Spleen (tissue), 11 donors: ENCODE results near the gene MAPT. TPM values are rescaled to one million over a fixed set of nuclear protein-coding genes. Genes with fewer than 3 reads are reported as not detected.
A peak's percentile ranks its signal among the peaks of the same experiment; 100 is the strongest.

Experiments used
- DNase-seq: peaks from one replicate; pipeline ENCODE4 v3.0.0-alpha.2; 2020
- H3K27ac ChIP-seq, 8 donors: fragments of 200-600 bp; sonication (generic) in 7 of 8; 1 replicate in 4 of 8; 2 replicates in 4 of 8; pipeline versions ENCODE4 v1.5.0 to v1.8.0; 2016 to 2021; ENCODE audit warnings: inconsistent platforms in 4 of 8, mild to moderate bottlenecking in 4 of 8, moderate library complexity in 1 of 8
- H3K27me3 ChIP-seq, 7 donors: fragments of 200-600 bp; sonication (generic) in 6 of 7; replicated peaks in 1 of 7; 1 replicate in 4 of 7; 2 replicates in 3 of 7; pipeline versions ENCODE4 v1.5.0 to v1.8.0; 2016 to 2021; ENCODE audit warnings: inconsistent platforms in 3 of 7, mild to moderate bottlenecking in 1 of 7
- H3K36me3 ChIP-seq, 6 donors: fragments of 200-600 bp; sonication (generic) in 5 of 6; 1 replicate in 4 of 6; 2 replicates in 2 of 6; pipeline versions ENCODE4 v1.5.0 to v1.8.0; 2016 to 2021; ENCODE audit warnings: inconsistent platforms in 2 of 6
- H3K4me1 ChIP-seq, 6 donors: fragments of 200-600 bp; sonication (generic) in 5 of 6; 1 replicate in 3 of 6; 2 replicates in 3 of 6; pipeline versions ENCODE4 v1.5.0 to v1.8.0; 2016 to 2021; ENCODE audit warnings: inconsistent platforms in 3 of 6
- H3K4me3 ChIP-seq, 8 donors: fragments of 200-600 bp; sonication (generic) in 7 of 8; 1 replicate in 4 of 8; 2 replicates in 4 of 8; pipeline versions ENCODE4 v1.5.0 to v1.8.0; 2016 to 2021; ENCODE audit warnings: inconsistent platforms in 4 of 8, mild to moderate bottlenecking in 4 of 8, moderate library complexity in 2 of 8
- H3K9me3 ChIP-seq, 8 donors: fragments of 200-600 bp; sonication (generic) in 7 of 8; 1 replicate in 4 of 8; 2 replicates in 4 of 8; pipeline versions ENCODE4 v1.5.0 to v1.8.0; 2016 to 2021; ENCODE audit warnings: inconsistent platforms in 4 of 8
- CTCF ChIP-seq, 11 experiments: fragments of 200-600 bp in 7 of 11; fragments of 450-650 bp in 4 of 11; sonication (generic) in 4 of 11; IDR thresholded peaks in 8 of 11; conservative IDR thresholded peaks in 3 of 11; 1 replicate in 7 of 11; 2 replicates in 4 of 11; pipeline versions ENCODE4 v1.4.0 to v1.8.0; 2016 to 2021; ENCODE audit warnings: antibody characterized with exemption in 11 of 11, inconsistent platforms in 4 of 11, mild to moderate bottlenecking in 1 of 11
- POLR2A ChIP-seq, 3 donors: fragments of 450-650 bp; IDR thresholded peaks; one replicate each; pipeline ENCODE4 v1.5.1; 2017; ENCODE audit warnings: antibody characterized with exemption in 3 of 3, mild to moderate bottlenecking in 1 of 3
- POLR2AphosphoS5 ChIP-seq, 3 donors: sonication (generic); formaldehyde crosslinking; IDR thresholded peaks; one replicate each; pipeline ENCODE4 v1.5.1; 2017; ENCODE audit warnings: antibody characterized with exemption in 3 of 3
- WGBS, 5 donors: extraction: QIAGEN DNeasy Blood & Tissue Kit in 3 of 5; methylation state at CpG; one replicate each; pipeline versions ENCODE4 v1.1.5 to v1.1.7; 2013 to 2018; 5-methylcytosine and 5-hydroxymethylcytosine counted together
- intact Hi-C: fragments of 100-400 bp; cut with DNase I; formaldehyde crosslinking; loops from one replicate; pipeline ENCODE4 v1.15.0; 2023; ENCODE audit warnings: low total_unique reads
- polyA plus RNA-seq, 3 donors: library from polyadenylated mRNA; stranded (reverse); fragments of 200-250 nt; gene quantifications; one replicate each; pipeline ENCODE4 v1.2.1, GENCODE V29; 2013
- total RNA-seq, 7 donors: library from RNA; depleted of rRNA in 3 of 7; stranded (reverse); fragments of >200 nt in 3 of 7; fragmentation: NEBNext Ultra II Directional in 4 of 7; extraction: Animal tissue kit (Norgen Biotek cat#: 25700) in 4 of 7; gene quantifications; one replicate each; pipeline versions ENCODE4 v1.1.0 to v1.2.1, GENCODE V29; 2016 to 2021
- donor health status: healthy with polysubstance abuse.
- donor health status: DM: no; HTN: no; CAD: no; lungs with moderate emphysema.
- donor health status: DM: no; HTN: no; CAD: no.
- donor health status: Bipolar disorder and iron deficiency.
- donor health status: healthy.
- donor health status: DM: no; HTN: no; CAD: no.
- donor health status: DM: yes; HTN: yes; CAD: no.

MAPT gene
- total and polyA plus RNA-seq, 10 donors, result 0.15 to 1.6 (median 0.66) TPM

- Histone ChIP-seq H3K4me1 (peaks cover 0 to 20% (median 12%) of the 10 kb centered on the region in 6 donors), H3K9me3 (peaks cover 0 to 5% (median 0%) of the 10 kb centered on the region in 8 donors), H3K4me3 (no peak overlapping the region), H3K27me3 (peaks cover 0 to 5% (median 0%) of the 10 kb centered on the region in 7 donors), H3K27ac (no peak overlapping the region), H3K36me3 (no peaks in the 10 kb centered on the region)
- TF ChIP-seq POLR2A (IDR thresholded peaks at IDR 0.05) (no peak), CTCF (IDR thresholded peaks at IDR 0.05 in 8 of 11, conservative IDR thresholded peaks at IDR 0.05 in 3 of 11) (no peak), POLR2AphosphoS5 (IDR thresholded peaks at IDR 0.05) (no peak)
- WGBS, 5 donors, result 66 to 75% (median 72%) methylated on average over 8 of the region's 8 CpGs
- intact Hi-C loops, result no loop called here
- peak; percentile 51 for DNase-seq
These were observed 81.4 kb downstream of the MAPT start for GRCh38 chr17:45975640-45976295.

- Histone ChIP-seq H3K27ac (no peak overlapping the region), H3K4me1 (peaks cover 0 to 20% (median 12%) of the 10 kb centered on the region in 6 donors), H3K27me3 (no peaks in the 10 kb centered on the region), H3K4me3 (no peak overlapping the region), H3K9me3 (peaks cover 0 to 5% (median 0%) of the 10 kb centered on the region in 8 donors), H3K36me3 (no peaks in the 10 kb centered on the region)
- no peak for DNase-seq
- intact Hi-C loops, result no loop called here
- TF ChIP-seq POLR2A (IDR thresholded peaks at IDR 0.05), result no peak
- TF ChIP-seq CTCF (IDR thresholded peaks at IDR 0.05 in 8 of 11, conservative IDR thresholded peaks at IDR 0.05 in 3 of 11), result no peak
- TF ChIP-seq POLR2AphosphoS5 (IDR thresholded peaks at IDR 0.05), result no peak
- WGBS, 5 donors, result 95 to 100% (median 100%) methylated on average over 2 of the region's 2 CpGs
These were observed 82.0 kb downstream of the MAPT start for GRCh38 chr17:45976391-45976754.

GRCh38 chr17:45976755-45977505 lies 82.6 kb downstream of the MAPT start:
- intact Hi-C loops, result no loop called here
- TF ChIP-seq CTCF (IDR thresholded peaks at IDR 0.05 in 8 of 11, conservative IDR thresholded peaks at IDR 0.05 in 3 of 11), result no peak
- no peak for TF ChIP-seq POLR2A (IDR thresholded peaks at IDR 0.05)
- TF ChIP-seq POLR2AphosphoS5 (IDR thresholded peaks at IDR 0.05), result no peak
- DNase-seq, result peak; percentile 52
- Histone ChIP-seq H3K4me3 (no peak overlapping the region), H3K4me1 (peaks cover 0 to 20% (median 12%) of the 10 kb centered on the region in 6 donors), H3K9me3 (peaks cover 0 to 5% (median 0%) of the 10 kb centered on the region in 8 donors), H3K27ac (no peak overlapping the region), H3K36me3 (no peaks in the 10 kb centered on the region), H3K27me3 (no peaks in the 10 kb centered on the region)
- WGBS, 5 donors, result 84 to 91% (median 88%) methylated on average over 18 of the region's 18 CpGs

GRCh38 chr17:45977506-45977824 lies 83.1 kb downstream of the MAPT start:
- H3K4me3 ChIP-seq, result no peak overlapping the region
- no peaks in the 10 kb centered on the region for H3K27me3 ChIP-seq
- no peaks in the 10 kb centered on the region for H3K36me3 ChIP-seq
- 60 to 73% (median 70%) methylated on average over 4 of the region's 4 CpGs for WGBS, 5 donors
- DNase-seq, result peak; percentile 4
- no peak overlapping the region for H3K27ac ChIP-seq
- H3K4me1 ChIP-seq, result peaks cover 0 to 20% (median 12%) of the 10 kb centered on the region in 6 donors
- H3K9me3 ChIP-seq, result peaks cover 0 to 3% (median 0%) of the 10 kb centered on the region in 8 donors
- TF ChIP-seq CTCF (IDR thresholded peaks at IDR 0.05 in 8 of 11, conservative IDR thresholded peaks at IDR 0.05 in 3 of 11) (no peak), POLR2A (IDR thresholded peaks at IDR 0.05) (no peak), POLR2AphosphoS5 (IDR thresholded peaks at IDR 0.05) (no peak)
- intact Hi-C loops, result no loop called here
